HG02973 (cell line): ENCODE measurements around the gene MYH13.
A peak's percentile ranks its signal among the peaks of the same experiment; 100 is the strongest.

Source experiments
- ATAC-seq: cut with Tn5 transposase; IDR thresholded peaks from one replicate; pipeline ENCODE4 v1.9.1; 2021; ENCODE audit warnings: moderate library complexity; ENCODE audit not compliant: unreplicated experiment

Gene MYH13

DNA sequence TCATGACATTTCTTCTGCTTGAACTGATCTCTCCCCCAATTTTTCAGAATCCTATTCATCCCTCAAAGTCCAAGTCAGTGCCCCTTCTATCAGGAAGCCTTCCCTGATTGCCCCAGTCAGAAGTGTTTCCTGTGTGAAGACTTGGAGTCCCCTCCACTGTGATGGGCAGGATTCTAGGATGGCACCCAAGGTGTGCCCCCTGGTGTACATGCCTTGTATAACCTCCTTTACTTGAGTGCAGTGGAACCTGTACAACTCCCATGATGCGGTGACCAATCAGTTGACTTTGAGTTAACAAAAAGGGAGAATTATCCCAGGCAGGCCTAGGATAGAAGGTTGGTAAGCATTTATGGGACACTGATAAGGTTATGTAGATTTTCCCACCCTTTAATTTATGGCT, 23.4 kb downstream of the MYH13 start:
- no peak for ATAC-seq

DNA sequence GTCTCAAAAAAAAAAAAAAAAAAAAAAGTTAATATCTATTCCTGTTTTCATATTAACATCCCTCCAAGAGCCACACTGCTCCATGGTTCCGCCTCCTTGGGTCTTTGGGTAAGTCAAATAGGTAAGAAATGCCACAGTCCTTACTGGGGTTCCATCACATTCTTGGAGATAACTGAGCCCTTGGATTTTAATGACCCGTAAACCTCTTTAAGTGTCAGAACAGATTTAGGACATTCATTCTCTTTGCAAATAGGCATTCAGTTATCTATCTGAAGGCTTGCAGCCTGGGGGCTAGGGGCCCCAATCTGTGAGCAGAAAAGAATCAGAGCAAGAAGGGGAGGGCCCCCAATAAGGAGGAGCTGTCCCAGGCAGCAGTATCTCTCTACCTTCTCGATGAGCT, 28.0 kb downstream of the MYH13 start:
- no peak for ATAC-seq

DNA sequence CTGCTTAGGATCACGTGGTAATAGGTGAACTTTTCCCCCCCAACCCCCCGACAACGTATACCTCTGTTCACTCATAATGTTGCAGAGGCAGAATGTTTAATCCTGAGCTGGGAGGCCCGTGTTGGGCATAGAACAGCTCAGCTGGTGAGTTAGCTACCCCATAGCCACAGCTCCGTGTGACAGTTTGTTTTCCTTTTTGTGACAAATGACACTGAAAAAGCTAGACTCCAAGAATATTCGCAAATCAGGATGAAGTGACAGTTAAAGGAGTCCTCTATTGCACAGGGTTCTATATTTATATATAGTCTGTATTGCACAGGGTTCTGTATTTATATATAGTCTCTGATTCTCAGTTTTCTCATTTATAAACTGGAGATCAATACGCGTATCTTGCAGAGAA, 33.8 kb downstream of the MYH13 start:
- no peak for ATAC-seq

DNA sequence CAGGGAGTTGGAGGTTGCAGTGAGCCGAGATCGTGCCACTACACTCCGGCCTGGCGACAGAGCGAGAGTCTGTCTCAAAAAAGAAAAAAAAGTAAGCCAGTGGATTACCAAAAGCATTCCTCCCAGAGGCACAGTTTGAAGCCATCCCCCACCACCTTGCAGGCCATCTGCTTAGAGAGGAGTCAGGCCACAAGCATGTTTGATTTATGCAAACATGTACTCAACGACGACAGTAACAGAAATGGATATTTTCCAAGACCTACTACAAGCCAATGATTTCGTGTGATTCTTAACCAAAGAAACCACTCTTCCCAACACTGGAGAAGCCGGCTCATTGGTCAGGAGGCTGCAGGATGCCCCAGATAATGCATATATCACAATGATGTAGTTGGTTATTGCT, 34.8 kb downstream of the MYH13 start:
- no peak for ATAC-seq

DNA sequence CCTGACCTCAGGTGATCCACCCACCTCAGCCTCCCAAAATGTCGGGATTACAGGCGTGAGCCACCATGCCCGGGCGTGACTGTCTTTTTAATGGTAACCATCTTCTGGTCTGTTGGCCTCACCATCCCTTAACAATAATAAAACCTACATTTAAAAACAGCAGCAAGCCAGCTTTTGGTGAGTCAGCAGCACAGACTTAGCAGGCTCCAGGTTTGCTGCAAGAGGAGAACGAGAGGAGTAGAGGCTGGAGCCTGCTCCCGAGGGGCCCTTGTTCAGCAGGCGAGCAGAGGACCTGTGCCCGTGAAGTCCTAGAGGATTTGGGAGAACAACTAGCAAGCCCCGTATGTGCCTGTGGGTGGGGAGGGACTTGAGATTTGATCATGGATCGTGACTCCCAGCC, 35.7 kb downstream of the MYH13 start:
- no peak for ATAC-seq

DNA sequence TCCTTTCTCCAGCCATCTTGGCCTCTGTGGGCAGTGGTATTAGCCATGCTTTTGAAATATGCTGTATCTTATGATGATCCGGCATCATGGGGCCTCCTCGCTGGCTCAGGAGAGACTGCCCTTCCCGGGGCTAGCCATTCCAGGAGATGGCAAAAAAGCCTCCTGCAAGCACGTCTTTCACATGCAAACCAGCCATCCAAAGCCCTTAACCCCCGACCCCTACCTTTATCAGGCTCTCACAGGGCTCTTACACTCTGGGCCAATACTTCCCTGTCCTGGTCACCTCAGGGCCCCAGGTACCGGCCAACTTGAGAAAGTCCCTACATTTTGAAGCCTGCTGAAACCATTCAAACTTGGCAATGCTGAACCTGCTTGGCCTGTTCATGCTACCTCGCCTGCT, 36.4 kb downstream of the MYH13 start:
- no peak for ATAC-seq

DNA sequence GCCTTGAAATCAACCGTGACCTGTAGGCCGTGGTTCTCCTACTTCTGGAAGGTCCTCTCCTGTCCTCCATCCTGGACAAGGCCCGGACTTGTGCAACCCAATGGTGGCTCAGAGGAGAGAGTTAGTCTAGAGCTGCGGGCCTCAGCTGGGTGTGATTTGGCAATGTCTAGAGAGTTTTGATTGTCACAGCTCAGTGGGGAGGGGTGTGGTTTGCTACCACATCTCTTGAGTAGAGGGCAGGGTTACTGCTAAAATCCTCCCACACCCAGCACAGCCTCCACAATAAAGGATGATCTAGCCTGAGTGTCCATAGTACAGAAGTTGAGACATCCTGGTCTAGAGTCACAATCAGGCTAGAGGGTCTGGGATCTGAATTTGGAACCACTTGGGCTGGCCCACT, 40.3 kb downstream of the MYH13 start:
- ATAC-seq: no peak

DNA sequence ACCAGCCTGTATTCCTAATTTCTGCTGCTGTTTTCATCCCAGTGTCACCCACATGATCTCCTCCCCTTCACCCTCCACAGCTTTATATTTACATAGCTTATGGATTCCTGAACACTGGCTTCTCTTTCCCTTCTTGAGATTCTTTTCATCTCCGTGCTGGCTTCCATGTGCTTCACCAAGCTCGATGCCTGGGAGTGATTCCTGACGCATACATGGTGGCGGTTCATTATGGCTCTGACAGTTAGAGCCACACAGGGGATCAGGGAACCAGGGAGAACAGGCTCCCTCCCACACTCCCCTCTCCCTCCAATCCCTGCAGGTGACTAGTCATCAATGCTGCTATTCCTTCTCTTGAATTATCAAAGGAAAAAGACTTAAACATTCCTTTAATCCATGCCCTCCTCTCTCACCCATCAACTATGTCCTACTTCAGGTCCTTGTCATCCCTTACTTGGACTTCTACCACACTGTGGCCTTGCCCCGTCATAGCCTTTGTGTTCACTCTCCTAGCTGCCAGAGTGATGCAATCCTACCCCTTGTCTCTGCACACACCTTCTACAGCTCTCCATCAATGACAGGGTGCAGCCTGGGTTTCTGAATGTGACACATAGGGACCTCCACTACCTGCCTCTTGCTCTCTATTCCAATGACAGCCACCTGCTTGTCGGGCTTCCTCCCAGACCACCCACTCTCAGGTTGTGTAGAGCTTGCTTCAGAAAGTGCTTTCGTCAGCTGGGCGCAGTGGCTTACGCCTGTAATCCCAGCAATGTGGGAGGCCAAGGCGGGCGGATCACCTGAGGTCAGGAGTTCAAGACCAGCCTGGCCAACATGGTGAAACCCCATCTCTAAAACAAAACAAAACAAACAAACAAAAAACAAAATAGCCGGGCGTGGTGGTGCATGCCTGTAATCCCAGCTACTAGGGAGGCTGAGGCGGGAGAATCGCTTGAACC, 43.6 kb downstream of the MYH13 start:
- no peak for ATAC-seq

DNA sequence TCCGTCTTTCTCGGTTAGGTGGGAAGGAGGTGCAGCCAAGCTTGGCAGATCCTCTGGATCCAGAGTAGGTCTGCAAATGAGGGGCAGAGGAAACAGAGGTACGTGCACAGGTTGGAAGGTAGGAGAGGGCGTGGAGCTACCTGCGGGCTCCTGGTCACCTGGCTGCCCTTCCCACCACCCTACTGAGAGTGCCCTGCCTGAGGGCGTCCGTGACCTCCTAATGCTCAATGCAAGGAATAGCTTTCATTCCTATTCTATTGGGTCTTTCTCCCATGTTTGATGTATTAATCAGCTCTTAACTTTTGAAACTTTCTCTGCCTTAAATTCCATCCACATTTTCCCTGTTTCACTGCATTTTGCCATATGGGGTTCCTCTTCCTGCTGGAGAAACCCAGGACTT, 44.6 kb downstream of the MYH13 start:
- ATAC-seq: no peak

DNA sequence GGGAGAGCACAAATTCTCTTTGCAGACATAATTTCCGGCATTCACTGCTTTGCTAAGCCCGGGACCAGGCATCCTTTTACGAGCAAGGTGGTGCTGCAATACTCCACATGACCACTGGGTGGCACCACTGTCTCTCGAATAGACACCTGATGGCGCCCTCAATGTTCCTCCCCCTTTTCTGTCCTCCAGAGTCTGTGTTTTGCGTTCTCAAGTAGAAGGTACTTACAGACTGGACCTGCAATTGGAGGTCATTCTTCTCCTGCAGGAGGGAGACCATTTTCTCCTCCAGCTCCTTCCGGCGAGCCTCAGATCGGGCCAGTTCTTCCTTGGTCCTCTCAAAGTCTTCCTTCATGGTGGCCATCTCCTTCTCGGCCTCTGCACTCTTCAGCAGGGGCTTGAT, 45.2 kb downstream of the MYH13 start:
- ATAC-seq: peak; percentile 65

DNA sequence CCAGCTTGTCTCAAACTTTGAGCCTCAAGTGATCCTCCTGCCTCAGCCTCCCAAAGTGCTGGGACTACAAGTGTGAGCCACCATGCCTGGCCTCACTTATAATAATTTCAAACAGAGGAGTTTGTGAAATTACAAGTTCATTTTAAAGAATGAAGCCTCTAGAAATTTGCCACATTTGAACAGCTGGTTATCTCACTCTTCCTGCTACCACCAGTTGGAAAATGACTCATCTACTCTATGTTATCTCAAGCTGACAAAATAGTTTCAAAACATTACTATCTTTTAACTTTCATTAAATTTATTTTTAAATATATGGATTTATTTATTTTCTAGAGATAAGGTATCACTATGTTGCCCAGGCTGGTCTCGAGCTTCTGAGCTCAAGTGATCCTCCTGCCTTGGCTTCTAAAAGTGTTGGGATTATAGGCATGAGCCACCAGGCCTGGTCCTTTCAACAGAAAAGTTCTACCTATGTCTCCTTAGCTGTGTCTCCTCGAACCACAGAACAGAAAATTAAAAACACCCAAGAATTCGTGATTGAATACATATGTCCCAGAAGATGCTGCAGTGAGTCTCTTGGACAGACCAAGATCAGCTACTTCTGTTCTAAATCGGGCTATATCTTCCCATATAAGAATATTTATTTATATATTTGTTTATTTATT, 47.6 kb downstream of the MYH13 start:
- ATAC-seq: no peak

DNA sequence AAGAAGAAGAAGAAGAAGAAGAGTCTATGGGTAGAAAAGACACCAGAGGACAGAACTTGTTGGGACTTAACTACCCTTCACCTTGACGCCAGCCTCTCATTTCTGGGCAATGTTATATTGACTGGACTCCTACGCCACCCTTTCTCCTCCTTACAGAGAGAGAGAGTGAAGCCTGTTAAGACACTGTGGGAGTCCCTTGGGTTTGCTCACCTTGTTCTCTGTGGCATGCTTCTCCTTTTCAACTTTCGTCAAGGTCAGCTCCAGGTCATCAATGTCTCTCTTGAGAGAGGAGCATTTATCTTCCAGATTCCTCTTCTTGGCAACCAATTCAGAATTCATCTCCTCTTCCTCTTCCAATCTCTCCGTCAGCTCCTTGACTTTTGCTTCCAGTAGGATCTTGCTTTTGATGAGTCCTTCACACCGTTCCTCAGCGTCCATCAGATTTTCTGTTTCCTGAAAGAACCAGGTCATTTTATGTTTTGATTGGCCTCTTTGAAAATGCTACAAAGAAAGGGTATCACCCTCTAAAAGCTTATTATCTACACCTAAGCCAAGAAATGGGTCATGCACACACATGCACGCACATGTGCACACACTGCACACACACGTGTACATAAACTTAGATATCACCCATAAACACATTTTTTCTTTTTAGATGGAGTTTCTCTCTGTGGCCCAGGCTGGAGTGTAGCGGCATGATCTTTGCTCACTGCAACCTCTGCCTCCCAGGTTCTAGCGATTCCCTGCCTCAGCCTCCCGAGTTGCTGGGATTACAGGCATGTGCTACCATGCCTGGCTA, 48.8 kb downstream of the MYH13 start:
- ATAC-seq: no peak

DNA sequence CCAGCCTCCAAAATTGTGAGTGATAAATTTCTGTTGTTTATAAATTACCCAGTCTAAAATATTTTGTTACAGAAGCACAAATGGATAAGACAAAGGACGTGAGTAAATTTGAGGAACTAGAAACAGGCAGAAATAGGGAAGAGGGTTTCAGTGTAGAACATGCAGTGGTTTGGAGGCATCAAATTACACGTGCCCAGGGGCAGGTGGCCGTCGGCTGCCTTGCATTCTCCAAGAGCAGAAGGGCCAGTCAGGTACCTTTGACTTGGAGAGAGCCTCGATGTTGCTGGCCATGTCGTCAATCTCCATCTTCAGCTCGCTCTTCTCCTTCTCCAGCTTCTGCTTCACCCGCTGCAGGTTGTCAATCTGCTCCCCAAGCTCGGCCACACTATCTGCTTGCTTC, 54.3 kb downstream of the MYH13 start:
- ATAC-seq: no peak

DNA sequence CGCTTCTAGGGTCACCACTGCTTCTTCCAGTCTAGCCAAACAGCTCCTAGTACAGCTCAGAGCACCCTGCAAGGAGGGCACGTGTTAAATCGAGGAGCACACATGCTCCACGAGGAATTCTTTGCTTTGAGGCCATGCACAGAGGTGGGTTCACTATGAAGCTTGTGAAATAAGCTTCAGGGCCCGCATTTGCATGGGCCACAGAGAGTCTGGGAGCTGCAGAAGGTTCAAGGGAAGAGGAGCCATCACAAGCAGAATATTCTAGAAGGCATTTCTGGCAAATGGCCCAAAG, 55.3 kb downstream of the MYH13 start:
- no peak for ATAC-seq

DNA sequence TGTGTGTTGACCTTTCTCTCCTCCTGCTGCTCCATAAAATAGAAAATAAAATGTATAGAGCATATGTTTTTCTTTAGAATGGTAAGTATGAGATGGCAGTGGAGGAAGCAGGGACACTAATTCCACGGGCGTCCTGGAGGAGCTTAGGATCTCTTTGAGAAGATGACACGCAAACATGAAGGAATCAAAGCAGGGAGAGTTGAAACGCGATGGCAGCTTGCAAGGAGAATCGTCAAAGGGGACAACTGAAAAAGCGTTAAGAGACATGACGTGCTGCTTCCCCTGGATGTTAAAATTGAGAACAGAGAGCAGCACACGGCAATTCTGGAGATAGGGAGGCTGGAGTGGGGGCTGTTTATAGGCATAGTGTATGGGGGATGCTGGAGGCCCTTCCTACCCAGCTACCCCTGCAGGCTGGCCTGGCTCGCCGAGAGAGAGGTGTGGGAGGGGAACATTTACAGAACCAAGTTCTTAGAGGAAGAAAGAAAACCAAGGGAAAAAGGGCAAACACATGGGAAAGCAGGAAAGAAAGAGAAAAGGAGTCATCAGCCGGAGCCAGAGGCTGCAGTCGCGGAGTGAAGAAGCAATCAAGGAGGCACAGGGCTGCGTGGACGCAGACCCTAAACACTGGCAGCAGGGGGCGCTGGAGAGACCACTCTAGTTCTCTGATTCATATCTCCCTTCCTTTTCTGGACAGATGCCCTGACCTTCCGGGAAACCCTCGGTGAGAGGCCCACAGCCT, 55.8 kb downstream of the MYH13 start:
- no peak for ATAC-seq

DNA sequence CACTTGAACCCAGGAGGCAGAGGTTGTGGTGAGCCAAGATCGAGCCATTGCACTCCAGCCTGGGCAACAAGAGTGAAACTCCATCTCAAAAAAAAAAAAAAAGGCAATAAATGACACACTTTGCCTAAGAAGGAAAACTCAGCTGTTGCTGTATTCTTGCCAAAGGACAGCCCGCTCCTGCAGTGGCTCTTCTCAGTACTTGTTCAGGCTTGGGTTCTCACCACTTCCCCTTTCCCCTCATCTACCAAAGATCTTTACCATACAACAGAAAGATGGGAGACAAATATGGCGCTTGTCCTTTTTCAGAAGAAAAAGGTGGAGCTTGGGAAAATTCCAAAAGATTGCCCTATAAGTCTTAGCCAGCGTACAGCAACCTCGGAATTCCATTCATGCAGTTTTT, 58.5 kb downstream of the MYH13 start:
- no peak for ATAC-seq

DNA sequence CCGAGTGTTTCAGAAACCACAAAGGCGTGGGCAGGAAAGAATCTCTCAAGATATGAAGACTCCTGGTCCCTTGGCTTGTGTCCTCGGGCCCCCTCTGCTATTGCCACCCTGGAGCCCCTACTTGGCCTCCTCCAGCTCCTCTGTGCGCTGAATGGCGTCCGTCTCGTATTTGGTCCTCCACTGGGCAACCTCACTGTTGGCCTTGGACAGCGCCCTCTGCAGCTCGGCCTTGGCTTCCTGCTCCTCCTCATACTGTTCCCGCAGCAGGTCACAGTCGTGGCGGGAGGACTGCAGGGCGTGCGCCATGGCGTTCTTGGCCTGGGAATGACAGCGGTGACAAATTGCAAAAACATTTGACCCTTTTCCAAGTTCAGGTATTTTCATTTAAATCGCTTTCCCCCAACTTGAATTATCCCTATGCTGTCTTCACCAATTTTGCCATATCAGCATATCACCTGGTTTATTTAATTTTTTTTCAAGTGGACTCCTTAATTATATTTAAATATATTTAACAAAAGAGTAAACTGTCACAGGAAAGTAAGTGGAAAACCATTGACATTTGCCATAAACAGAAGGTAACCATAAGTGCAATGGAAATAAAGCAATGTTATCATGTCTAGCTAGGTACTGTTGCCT, 59.7 kb downstream of the MYH13 start:
- ATAC-seq: no peak

DNA sequence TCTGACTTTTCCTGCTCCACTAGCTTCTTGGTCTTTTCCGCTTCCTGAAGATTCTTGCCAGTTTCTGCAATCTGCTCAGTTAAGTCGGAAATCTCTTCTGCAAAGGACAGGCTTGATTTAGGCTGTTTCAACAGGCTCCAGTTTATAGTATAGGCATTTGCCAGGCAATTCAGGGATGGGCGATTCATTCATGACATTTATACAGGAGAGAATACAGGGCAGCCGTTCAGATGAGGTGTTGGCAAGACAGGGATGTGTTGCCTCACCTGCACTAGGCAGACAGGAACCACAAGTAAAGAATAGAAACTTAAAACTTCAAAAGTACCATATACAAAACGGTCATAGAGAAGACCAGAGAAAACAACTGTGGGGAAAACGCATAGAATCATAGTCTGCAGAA, 61.7 kb downstream of the MYH13 start:
- ATAC-seq: no peak

DNA sequence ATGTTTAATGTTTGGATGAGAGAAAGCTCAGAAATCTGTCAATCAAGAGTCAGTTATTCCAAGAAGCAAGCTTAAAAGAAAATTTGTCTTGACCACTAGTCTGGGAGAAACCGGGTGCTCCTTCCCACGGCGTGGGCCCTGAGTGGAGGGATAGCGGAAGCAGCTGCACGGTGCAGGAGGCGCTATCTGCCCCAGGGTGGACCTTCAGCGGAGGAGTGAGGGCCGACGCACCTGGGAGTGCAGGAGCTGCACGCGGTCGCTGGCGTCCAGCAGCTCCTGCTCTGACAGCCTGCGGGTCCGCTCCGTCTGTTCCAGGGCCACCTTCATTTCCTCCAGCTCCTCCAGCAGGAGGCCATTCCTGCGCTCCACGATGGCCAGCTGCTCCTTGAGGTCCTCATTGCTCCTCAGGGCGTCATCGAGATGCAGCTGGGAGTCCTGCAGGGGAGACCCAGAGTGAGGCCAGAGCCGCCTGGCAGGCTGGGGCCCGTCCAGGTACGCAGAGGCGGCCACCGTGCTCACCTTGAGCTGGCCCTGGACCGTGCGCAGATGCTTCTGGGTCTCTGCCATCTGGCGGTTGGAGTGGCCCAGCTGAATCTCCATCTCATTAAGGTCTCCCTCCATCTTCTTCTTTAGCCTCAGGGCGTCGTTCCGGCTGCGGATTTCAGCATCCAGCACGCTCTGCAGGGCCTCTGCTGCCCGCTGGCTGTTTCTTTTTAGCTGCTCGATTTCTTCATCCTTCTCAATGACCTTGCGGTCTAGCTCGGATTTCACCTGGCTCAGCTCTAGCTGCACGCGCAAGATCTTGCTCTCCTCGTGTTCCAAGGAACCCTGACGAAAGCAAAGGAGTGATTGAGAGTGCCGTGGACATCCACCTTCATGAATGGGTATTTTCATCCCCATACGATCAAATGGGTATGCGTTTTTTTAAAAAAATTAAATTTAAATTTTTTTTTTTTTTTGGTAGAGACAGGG, 63.5 kb downstream of the MYH13 start:
- ATAC-seq: no peak

DNA sequence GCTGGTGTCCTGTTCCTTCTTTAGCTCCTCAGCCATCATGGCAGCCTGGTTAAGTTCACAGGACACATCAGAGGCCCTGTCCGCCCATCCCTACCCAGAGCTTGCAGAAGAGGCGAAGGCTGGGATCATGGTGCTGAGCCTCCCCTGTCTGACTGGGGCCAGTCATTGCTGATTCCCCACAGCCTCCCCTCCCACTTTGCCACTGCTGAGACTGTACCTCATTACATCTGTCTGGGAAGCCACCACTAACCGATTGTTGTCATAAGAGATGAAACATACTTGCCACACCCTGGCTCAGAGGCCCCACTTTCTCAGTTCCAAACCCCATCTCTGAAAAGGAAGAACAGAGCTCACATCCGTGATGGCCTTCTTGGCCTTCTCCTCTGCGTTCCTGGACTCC, 66.2 kb downstream of the MYH13 start:
- ATAC-seq: no peak
